ENCODE measurements around the gene ARHGAP42.

GRCh38 chr11:100647861-100648260 lies 39.2 kb upstream of the ARHGAP42 start:
- TF ChIP-seq CTCF (IDR thresholded peaks at IDR 0.05) (no peak), POLR2A (IDR thresholded peaks at IDR 0.05) (no peak)
